HG03135 (cell line): Measurements from ENCODE around the gene RFNG.

ENCODE experiments used
- ATAC-seq: cut with Tn5 transposase; IDR thresholded peaks from one replicate; pipeline ENCODE4 v1.9.1; 2021; ENCODE audit warnings: mild to moderate bottlenecking, moderate library complexity; ENCODE audit not compliant: unreplicated experiment

RFNG gene

DNA sequence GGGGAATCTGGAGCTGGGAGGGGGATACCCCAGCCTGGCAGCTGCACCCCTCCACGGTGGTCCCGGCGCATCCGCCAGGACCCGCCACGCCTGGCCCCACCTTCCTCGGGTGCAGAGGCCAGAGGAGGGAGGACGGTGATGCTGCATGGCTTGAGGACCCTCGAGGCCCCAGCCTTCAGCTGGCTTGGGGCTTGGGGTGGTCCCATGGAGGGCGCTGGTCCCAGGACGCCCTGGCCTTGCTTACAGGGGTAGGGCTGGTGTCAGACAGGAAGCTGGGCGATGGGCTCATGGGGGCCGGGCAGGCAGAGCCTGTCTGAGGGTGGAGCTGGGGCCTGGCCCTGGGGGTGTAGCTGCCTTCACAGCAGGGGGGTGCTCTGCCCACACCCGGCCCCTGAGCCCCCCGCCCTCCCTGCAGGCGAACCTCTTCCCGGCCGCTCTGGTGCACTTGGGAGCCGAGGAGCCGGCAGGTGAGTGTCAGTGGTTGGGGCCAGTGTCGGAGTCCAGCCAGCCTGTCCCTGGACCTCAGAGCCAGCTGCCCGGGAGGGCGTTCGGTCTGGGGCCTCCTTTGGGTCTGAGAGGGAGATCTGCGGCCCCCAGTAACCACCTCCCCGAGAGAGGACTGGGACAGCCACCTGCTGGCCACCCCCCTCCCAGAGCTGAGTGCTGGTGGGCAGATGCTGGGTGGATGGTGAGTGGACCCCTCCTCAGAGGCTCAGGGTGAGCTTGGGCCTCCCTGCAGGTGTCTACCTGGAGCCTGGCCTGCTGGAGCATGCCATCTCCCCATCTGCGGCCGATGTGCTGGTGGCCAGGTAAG lies 35.3 kb downstream of the RFNG start:
- ATAC-seq = no peak

- no peak for ATAC-seq
Measured at GRCh38 chr17:82015311-82015971, 36.2 kb downstream of the RFNG start.

DNA sequence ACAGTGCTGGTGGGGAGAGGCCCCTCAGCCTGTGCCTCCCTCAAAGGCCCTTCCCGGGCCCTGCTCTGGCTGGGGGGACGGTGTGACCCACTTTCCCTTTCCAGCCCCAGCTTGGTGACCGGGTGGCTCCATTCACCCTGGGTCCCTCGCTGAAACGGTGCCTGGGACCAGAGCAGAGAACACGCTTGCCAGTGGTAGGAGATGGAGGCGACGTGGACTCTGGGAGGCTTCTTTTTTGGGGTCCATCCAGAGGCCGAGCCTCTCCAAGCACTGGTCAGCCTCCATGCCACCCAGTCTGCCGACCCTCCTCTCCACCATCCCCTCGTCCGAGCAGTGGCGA lies 36.7 kb downstream of the RFNG start:
- no peak for ATAC-seq

GRCh38 chr17:82014432-82014831 lies 37.2 kb downstream of the RFNG start:
- ATAC-seq = no peak

- no peak for ATAC-seq
Measured at GRCh38 chr17:82013772-82014321, 37.8 kb downstream of the RFNG start.

- no peak for ATAC-seq
Measured at GRCh38 chr17:82013341-82013740, 38.3 kb downstream of the RFNG start.

DNA sequence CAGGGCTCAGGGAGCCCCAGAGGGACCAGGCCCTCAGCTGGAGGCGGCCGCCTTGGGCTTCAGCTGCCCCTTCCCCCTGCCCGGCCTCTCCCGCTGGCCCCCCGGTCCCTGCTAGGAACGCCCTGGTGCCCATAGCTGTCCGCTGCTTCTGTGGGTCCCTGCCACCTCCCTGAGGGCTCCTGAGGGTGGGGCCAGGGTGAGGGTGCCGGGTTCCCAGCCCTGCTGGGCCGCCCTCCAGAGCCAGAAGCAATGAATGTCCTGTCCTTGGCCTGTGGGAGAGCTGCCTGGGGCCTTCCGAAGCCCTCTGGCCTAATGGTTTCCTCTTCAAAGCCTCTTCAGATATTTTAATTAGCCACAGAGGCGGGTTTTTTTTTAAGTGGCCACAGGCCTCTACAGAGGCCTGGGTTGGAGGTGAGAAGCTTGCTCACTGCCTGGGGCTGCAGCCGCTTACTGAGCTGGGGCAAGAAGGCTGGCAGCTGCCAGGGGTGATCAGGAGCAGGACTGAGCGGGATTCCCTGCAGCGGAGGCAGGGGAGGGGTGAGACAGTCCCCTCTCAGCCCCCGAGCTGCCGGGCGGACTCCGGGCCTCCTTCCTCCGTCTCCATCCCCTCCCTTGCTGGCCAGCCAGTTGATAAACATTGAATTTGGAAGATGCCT lies 38.8 kb downstream of the RFNG start:
- ATAC-seq = no peak

DNA sequence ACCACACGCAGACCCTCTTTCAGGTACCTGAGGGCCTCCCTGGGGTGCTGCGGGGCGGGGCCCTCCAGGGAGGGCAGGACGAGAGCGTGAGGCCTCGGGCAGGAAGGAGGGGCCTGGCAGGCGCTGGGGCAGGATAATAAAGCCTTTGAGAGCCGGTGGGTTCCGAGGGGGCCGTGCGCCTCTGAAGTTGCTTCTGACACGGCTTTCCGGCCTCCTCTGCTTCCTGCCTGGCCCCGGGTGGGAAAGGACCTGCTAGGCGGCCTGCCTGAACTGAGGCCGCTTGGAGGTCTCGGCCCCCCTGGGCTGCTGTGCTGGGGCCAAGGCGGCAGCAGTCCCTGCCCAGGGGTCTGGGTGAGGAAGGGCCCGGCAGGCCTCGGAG lies 39.4 kb downstream of the RFNG start:
- ATAC-seq = no peak

- ATAC-seq = no peak
Measured at GRCh38 chr17:82011617-82012187, 39.9 kb downstream of the RFNG start.

DNA sequence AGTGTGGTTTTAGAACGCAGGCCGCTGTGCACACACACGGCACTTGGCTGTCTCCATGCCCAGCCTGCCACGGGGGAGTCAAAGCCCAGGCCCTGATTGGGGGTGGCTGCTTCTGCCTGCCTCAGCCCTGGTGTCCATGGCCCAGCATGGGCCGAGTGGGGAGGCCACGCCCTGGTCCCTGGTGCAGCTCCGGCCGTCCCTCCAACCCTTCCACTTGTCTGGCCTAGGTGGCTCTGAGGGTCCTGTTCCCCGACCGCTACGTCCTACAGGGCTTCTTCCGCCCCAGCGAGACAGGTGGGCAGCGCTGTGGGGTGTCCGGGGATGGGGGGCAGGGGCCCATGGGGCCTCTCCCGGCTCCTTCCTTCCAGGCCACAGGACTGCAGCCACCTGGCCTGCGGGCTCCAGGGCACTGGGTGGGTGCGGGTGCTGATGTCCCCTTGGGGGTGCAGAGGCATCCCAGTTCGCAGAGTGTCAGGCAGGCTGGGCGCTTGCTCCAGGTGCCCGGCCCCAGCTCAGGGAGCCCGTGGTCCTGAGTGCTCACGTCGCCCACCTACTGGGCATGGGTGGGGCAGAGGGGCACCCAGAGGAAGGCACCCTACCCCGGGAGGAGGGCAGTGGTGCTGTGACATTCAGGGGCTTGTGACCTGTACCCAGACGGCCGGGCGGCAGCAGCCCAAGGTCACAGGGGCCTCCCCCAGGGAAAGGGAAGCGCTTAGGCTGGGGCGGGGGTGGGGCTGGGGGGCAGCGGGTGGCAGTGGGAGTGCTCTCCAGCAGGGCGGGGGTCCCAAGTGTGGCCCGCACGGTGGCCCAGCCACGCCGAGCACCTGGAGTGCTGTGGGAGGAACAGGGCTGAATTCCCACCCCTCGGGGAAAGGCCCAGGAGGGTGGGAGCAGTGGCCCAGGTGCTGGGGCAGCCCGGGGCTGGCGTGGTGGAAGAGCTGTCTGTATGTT lies 40.8 kb downstream of the RFNG start:
- ATAC-seq = no peak

- ATAC-seq = no peak
Measured at GRCh38 chr17:82009413-82009812, 42.2 kb downstream of the RFNG start.

GRCh38 chr17:82008941-82009405 lies 42.6 kb downstream of the RFNG start:
- ATAC-seq = no peak

GRCh38 chr17:82008258-82008940 lies 43.2 kb downstream of the RFNG start:
- no peak for ATAC-seq

- ATAC-seq = no peak
Measured at GRCh38 chr17:82007495-82008257, 43.9 kb downstream of the RFNG start.

GRCh38 chr17:82007228-82007494 lies 44.5 kb downstream of the RFNG start:
- ATAC-seq = no peak

DNA sequence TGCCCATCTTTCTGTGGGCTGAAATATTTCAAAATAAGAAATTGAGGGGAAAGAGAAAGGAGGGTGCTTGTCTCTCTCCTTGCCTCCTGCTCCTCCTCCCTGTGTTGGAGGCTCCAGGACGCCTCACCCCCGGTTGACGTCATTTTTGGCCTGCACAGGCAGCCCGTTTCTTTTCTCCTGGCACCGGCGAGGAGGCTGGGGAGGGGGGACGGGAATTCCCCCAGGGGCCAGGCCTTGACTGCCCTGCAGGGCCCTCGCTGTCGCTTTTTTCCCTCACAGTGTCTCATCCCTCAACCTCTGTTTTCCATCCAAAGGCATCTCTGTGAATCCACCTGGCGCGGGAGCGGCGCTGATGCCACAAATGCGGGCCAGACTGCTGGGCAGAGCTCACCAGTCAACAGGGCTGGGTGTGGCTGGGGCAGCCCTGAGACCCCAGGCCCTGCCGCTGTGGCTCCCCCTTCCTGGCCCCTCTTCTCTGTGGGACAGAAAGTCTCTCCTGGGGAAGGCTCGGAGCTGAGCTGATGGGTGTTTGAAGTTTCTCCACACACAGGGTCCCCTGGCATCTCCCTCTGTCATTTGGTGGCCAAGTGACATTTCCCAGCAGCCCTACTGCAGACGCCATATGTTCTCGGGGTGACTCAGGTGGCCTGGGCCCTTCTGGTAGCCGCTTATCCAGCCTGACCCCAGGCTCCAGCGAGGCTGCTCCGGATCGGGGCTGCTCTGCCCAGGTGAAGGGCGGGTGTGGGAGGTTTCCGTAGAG lies 45.0 kb downstream of the RFNG start:
- no peak for ATAC-seq

- no peak for ATAC-seq
Measured at GRCh38 chr17:82005701-82006348, 45.8 kb downstream of the RFNG start.
